Measurements from ENCODE around the gene LIN52. TPM values are rescaled to one million over a fixed set of nuclear protein-coding genes. Genes with fewer than 3 reads are reported as not detected.
A peak's percentile ranks its signal among the peaks of the same experiment; 100 is the strongest.

The LIN52 gene
- total RNA-seq, 1 experiment from 2014 or later: 11.3 TPM

GRCh38 chr14:74134484-74134883 lies 49.7 kb downstream of the LIN52 start:
- ChIA-PET CTCF (no interaction called here), POLR2A (no interaction called here)
- DNase-seq: no peak
- Histone ChIP-seq H3K36me3 (ENCODE audit: control insufficient read depth, insufficient read depth, low read length) (no peaks in the 10 kb centered on the region), H3K9me3 (no peaks in the 10 kb centered on the region), H3K4me1 (peaks cover 25% of the 10 kb centered on the region), H3K4me3 (ENCODE audit: low read depth, low read length) (no peak overlapping the region), H3K27me3 (replicated peaks; ENCODE audit: control insufficient read depth, insufficient read depth, low read length) (no peaks in the 10 kb centered on the region)
- H3K4me1 Mint-ChIP-seq (ENCODE audit: low read depth, unreplicated experiment): peaks cover 23% of the 10 kb centered on the region
- TF ChIP-seq CTCF (IDR thresholded peaks at IDR 0.05; ENCODE audit: insufficient read depth in 1 of 2, low read depth in 1 of 2, low read length in 1 of 2, severe bottlenecking in 1 of 2, unreplicated experiment in 1 of 2): no peak
- H3K27ac Mint-ChIP-seq (ENCODE audit: unreplicated experiment): peak overlapping the region; percentile 57
- peak overlapping the region; percentile 59 for H3K4me3 Mint-ChIP-seq (ENCODE audit: unreplicated experiment)
- BruUV-seq (replicated peaks): no TSS peak
- H3K36me3 Mint-ChIP-seq (ENCODE audit: insufficient read depth, unreplicated experiment): no peaks in the 10 kb centered on the region
- no peaks in the 10 kb centered on the region for H3K9me3 Mint-ChIP-seq (ENCODE audit: unreplicated experiment)
- intact Hi-C loops (cut with micrococcal nuclease; ENCODE audit: unreplicated experiment): no loop called here
- no peaks in the 10 kb centered on the region for H3K27me3 Mint-ChIP-seq (ENCODE audit: insufficient read depth, unreplicated experiment)

- ChIA-PET POLR2A (no interaction called here), CTCF (no interaction called here)
- no peaks in the 10 kb centered on the region for H3K9me3 ChIP-seq
- BruUV-seq (replicated peaks): no TSS peak
- Mint-ChIP-seq H3K27me3 (ENCODE audit: insufficient read depth, unreplicated experiment) (no peaks in the 10 kb centered on the region), H3K36me3 (ENCODE audit: insufficient read depth, unreplicated experiment) (no peaks in the 10 kb centered on the region), H3K4me3 (ENCODE audit: unreplicated experiment) (no peak overlapping the region), H3K4me1 (ENCODE audit: low read depth, unreplicated experiment) (peaks cover 23% of the 10 kb centered on the region), H3K27ac (ENCODE audit: unreplicated experiment) (no peak overlapping the region), H3K9me3 (ENCODE audit: unreplicated experiment) (no peaks in the 10 kb centered on the region)
- peaks cover 25% of the 10 kb centered on the region for H3K4me1 ChIP-seq
- no peaks in the 10 kb centered on the region for H3K36me3 ChIP-seq (ENCODE audit: control insufficient read depth, insufficient read depth, low read length)
- TF ChIP-seq CTCF (IDR thresholded peaks at IDR 0.05; ENCODE audit: insufficient read depth in 1 of 2, low read depth in 1 of 2, low read length in 1 of 2, severe bottlenecking in 1 of 2, unreplicated experiment in 1 of 2): no peak
- DNase-seq: no peak
- H3K4me3 ChIP-seq (ENCODE audit: low read depth, low read length): no peak overlapping the region
- intact Hi-C loops (cut with micrococcal nuclease; ENCODE audit: unreplicated experiment): no loop called here
- no peaks in the 10 kb centered on the region for H3K27me3 ChIP-seq (replicated peaks; ENCODE audit: control insufficient read depth, insufficient read depth, low read length)
These were observed 50.7 kb downstream of the LIN52 start for GRCh38 chr14:74135426-74135825.

GRCh38 chr14:74140374-74140850 lies 55.7 kb downstream of the LIN52 start:
- H3K9me3 Mint-ChIP-seq (ENCODE audit: unreplicated experiment): no peaks in the 10 kb centered on the region
- CTCF ChIA-PET: no interaction called here
- H3K4me1 Mint-ChIP-seq (ENCODE audit: low read depth, unreplicated experiment): peaks cover 1% of the 10 kb centered on the region
- no peaks in the 10 kb centered on the region for H3K27me3 Mint-ChIP-seq (ENCODE audit: insufficient read depth, unreplicated experiment)
- no peak overlapping the region for H3K27ac Mint-ChIP-seq (ENCODE audit: unreplicated experiment)
- peaks cover 9% of the 10 kb centered on the region; the same call in 1 of the 2 replicates for H3K4me1 ChIP-seq
- H3K27me3 ChIP-seq (replicated peaks; ENCODE audit: control insufficient read depth, insufficient read depth, low read length): no peaks in the 10 kb centered on the region
- BruUV-seq (replicated peaks): no TSS peak
- H3K36me3 Mint-ChIP-seq (ENCODE audit: insufficient read depth, unreplicated experiment): peaks cover 9% of the 10 kb centered on the region
- no peaks in the 10 kb centered on the region for H3K36me3 ChIP-seq (ENCODE audit: control insufficient read depth, insufficient read depth, low read length)
- POLR2A ChIA-PET: no interaction called here
- no peaks in the 10 kb centered on the region for H3K9me3 ChIP-seq
- intact Hi-C loops (cut with micrococcal nuclease; ENCODE audit: unreplicated experiment): no loop called here
- no peak for DNase-seq
- H3K4me3 ChIP-seq (ENCODE audit: low read depth, low read length): no peak overlapping the region
- no peak overlapping the region for H3K4me3 Mint-ChIP-seq (ENCODE audit: unreplicated experiment)
- no peak for TF ChIP-seq CTCF (IDR thresholded peaks at IDR 0.05; ENCODE audit: insufficient read depth in 1 of 2, low read depth in 1 of 2, low read length in 1 of 2, severe bottlenecking in 1 of 2, unreplicated experiment in 1 of 2)
